IgD-negative memory B cell (primary cell): ENCODE results near the gene MYO18A. TPM values are rescaled to one million over a fixed set of nuclear protein-coding genes. Genes with fewer than 3 reads are reported as not detected.

Source experiments
- H3K27ac Mint-ChIP-seq, 3 donors: one replicate each; pipeline ENCODE4 v1.8.0; 2020 to 2022; ENCODE audit warnings: mild to moderate bottlenecking in 3 of 3, mixed read lengths in 3 of 3, moderate library complexity in 1 of 3
- H3K27me3 Mint-ChIP-seq: one replicate; pipeline ENCODE4 v1.8.0; 2021; ENCODE audit warnings: mixed read lengths
- H3K36me3 Mint-ChIP-seq: one replicate; pipeline ENCODE4 v1.8.0; 2020; ENCODE audit warnings: mild to moderate bottlenecking, mixed read lengths
- H3K4me1 Mint-ChIP-seq, 3 donors: one replicate each; pipeline ENCODE4 v1.8.0; 2020 to 2022; ENCODE audit warnings: mixed read lengths in 3 of 3, mild to moderate bottlenecking in 1 of 3
- H3K4me3 Mint-ChIP-seq, 4 donors: one replicate each; pipeline ENCODE4 v1.8.0; 2020 to 2022; ENCODE audit warnings: mild to moderate bottlenecking in 4 of 4, mixed read lengths in 4 of 4, moderate library complexity in 3 of 4
- H3K9me3 Mint-ChIP-seq, 3 donors: one replicate each; pipeline ENCODE4 v1.8.0; 2020 to 2021; ENCODE audit warnings: mixed read lengths in 3 of 3, mild to moderate bottlenecking in 1 of 3
- polyA plus RNA-seq: library from polyadenylated mRNA; unstranded; fragments of 300-500 nt; fragmentation: Illumina TruSeq; gene quantifications from one replicate; pipeline ENCODE4 v1.2.3, GENCODE V29; 2021

The MYO18A gene
- polyA plus RNA-seq, 1 donor from 2014 or later = 39.6 TPM

DNA sequence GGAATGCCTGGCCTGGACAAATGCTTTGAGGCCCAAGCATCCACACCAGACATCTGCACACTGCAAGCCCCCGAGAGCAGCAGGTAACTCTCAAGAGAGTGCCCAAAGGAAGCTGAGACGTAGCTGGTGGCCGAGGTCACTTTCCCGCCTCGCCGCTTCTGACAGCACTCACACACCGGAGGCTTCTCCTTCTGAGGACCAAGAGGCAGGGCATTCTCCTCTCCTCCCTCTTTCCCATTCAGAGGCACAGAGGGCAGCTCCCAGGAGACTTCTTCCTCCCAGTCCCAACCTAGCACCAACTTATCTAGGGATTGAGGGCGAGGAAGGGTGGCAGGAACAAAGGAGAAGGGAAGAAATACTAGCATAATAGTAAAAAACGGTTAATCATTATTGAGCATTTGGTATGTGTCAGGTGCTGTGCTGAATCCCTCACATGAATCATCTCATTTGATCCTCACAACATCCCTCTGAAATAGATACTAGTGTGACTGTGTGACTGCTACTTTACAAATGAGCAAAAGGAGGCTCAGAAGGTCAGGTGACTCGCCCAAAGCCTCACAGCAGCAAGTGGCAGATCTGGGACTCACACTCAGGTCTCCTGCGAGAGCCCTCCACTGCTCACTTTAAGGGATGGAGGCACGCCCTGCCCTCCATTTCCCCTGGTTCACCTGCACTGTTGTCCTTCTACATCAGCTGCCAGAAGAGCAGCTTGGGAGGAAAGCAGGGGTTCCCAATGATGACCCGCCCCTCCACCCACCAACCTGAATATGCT, 41.8 kb downstream of the MYO18A start:
- Mint-ChIP-seq H3K9me3 (no peaks in the 10 kb centered on the region), H3K27ac (peak overlapping the region; percentile 93 to 97 (median 93)), H3K4me1 (peaks cover 32 to 47% (median 36%) of the 10 kb centered on the region in 3 donors), H3K4me3 (peak overlapping the region; percentile 92 to 98 (median 95)), H3K36me3 (peaks cover 1% of the 10 kb centered on the region), H3K27me3 (no peaks in the 10 kb centered on the region)

DNA sequence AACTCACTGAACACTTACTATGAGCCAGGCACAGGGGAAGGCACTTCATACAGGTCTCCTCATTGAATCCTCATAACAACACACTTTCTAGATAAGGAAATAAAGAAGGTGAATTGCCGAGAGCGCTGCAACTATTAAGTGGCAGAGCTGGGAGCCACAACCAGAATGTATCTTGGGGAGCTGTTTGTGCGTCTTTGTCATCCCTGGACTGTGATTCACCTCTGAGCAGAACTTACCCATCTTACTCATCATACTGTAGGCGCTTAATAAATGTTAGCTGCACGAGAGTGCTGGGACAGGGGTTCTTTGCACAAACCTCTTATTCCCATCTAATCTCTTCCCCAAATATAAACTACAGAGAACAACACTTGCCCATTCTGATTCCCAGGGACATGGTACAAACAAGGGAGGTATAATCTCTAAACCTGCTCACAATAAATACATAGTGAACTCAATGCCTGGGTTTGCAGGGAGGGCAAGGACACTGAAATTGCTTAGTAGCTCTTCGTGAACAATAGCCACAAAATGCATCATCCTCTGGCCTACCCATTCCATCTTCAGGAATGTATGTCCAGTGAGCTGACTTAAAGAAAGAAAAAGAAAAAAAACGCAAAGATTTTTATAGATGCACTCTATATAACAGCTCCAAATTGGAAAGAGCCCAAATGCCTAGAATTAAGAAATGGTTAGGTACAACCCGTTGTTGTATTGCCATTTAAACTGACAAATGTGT, 43.0 kb downstream of the MYO18A start:
- Mint-ChIP-seq H3K27ac (peak overlapping the region; percentile 33 to 59 (median 49)), H3K4me1 (peaks cover 35 to 43% (median 36%) of the 10 kb centered on the region in 3 donors), H3K27me3 (no peaks in the 10 kb centered on the region), H3K4me3 (peak overlapping the region in 3 of 4 donors; percentile 73 to 98 (median 94)), H3K9me3 (no peaks in the 10 kb centered on the region), H3K36me3 (peaks cover 1% of the 10 kb centered on the region)

DNA sequence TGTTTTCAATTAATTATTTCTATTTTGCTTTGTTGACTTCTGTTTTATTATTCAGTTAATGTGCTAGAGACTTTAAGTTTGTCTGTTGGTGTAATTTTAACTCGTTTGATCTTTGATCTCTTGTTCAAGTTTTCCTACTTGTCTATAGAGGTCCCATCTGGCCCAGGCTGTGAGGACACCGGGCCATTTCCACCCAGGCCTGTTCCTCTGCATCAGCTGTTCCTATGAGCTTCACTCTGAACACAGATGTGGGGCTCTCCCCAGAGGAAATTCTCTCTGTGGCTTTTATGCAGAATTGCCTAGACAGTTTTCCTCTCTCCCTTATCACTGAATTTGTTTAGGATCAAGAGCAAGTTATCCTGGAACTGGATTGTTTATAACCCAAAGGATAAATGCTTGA, 44.7 kb downstream of the MYO18A start:
- Mint-ChIP-seq H3K27me3 (no peaks in the 10 kb centered on the region), H3K4me1 (peaks cover 29 to 41% (median 30%) of the 10 kb centered on the region in 3 donors), H3K9me3 (no peaks in the 10 kb centered on the region), H3K4me3 (peak overlapping the region in 1 of 4 donors; percentile 61), H3K27ac (peak overlapping the region in 1 of 3 donors; percentile 66), H3K36me3 (peaks cover 1% of the 10 kb centered on the region)

DNA sequence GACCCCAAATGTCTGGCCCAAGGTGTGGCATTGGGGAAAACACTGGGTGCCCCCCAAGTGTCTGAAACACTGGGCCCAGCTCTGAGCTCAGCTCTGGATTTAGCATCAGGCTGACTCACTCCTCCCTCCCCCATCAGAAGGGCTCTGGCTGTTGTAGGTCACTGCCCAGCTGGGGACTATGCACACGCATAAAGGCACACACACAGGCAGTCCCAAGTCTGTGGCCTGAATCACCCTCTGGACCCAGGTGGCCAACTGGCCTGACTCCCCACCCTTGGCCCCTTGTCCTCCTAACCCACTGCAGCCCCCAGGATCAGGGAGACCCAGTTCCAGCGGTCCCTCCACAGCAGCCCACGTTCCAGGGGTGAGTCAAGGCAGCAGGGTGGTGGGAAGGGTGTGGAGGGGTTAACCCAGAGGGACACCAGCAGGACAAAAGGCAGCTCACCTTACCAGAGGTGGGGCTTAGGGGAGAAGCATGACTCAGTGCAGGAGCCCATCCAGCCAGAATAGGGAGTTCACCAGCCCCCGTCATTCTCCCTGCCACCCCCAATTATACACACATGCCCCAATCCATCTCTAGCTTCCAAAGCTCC, 47.0 kb downstream of the MYO18A start:
- H3K9me3 Mint-ChIP-seq = no peaks in the 10 kb centered on the region
- H3K27ac Mint-ChIP-seq = peak overlapping the region in 1 of 3 donors; percentile 53
- no peaks in the 10 kb centered on the region for H3K36me3 Mint-ChIP-seq
- peaks cover 22 to 32% (median 26%) of the 10 kb centered on the region in 3 donors for H3K4me1 Mint-ChIP-seq
- no peaks in the 10 kb centered on the region for H3K27me3 Mint-ChIP-seq
- H3K4me3 Mint-ChIP-seq = no peak overlapping the region

DNA sequence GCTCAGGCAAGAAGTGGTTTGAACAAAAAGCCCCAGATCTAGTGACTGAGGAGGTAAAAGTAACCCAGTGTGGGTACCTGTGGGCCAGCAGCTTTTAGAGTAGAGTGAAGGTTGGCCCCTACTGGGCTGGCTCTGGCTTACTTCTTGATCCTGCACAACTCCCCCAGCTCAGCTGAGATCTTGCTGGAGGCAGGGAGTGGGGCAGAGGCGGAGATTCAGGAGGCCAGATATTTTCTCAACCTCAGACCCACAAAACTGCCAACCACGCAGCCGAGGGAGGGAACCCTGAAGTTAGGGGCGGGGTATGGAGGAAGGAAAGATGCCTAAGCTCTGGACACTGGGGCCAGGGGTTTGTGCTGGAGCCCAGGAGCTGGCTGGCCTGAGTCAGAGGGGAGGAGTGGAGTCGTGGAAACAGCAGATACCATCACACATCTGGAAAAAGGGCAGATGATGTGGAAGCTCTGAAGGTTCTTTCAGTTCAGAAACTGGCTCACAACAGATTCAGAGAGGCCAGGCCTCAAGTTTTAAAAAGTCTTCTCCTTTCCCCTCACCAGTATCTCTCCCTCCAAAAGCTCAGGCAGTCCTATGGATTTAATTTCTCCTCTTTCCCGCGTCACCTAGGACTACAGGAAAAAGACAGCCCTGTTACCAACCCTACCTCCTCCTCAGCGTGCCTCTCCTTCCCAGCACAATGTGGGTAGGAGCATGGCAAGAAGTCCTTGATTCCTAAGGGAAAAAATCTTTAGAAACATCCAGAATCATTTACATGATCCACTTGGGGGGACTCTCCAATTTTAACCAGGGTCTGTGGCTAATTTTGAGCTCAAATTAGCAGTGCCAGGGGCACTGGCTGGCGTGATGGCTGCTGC, 48.1 kb downstream of the MYO18A start:
- Mint-ChIP-seq H3K4me1 (peaks cover 11 to 20% (median 18%) of the 10 kb centered on the region in 3 donors), H3K36me3 (no peaks in the 10 kb centered on the region), H3K27me3 (no peaks in the 10 kb centered on the region), H3K27ac (no peak overlapping the region), H3K4me3 (peak overlapping the region in 1 of 4 donors; percentile 45), H3K9me3 (no peaks in the 10 kb centered on the region)

DNA sequence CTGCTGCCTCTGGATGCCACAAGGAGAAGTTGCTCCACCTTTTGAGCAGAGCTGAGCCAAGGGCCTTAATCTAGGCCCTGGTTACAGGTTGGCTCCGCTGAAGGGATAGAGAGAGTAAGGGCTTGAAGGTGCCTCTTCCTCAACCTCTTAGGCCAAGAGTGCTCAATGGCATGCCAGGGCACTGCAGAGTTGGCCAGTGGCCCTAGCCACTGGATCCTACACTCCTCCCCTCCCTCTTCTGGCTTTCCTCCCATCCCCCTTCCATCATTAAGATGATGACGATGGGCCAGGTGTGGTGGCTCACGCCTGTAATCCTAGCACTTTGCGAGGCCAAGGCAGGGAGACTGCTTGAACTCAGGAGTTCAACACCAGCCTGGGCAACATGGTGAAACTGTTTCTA, 50.5 kb downstream of the MYO18A start:
- Mint-ChIP-seq H3K4me3 (no peak overlapping the region), H3K36me3 (no peaks in the 10 kb centered on the region), H3K27ac (no peak overlapping the region), H3K27me3 (no peaks in the 10 kb centered on the region), H3K4me1 (peaks cover 6 to 13% (median 11%) of the 10 kb centered on the region in 3 donors), H3K9me3 (no peaks in the 10 kb centered on the region)

DNA sequence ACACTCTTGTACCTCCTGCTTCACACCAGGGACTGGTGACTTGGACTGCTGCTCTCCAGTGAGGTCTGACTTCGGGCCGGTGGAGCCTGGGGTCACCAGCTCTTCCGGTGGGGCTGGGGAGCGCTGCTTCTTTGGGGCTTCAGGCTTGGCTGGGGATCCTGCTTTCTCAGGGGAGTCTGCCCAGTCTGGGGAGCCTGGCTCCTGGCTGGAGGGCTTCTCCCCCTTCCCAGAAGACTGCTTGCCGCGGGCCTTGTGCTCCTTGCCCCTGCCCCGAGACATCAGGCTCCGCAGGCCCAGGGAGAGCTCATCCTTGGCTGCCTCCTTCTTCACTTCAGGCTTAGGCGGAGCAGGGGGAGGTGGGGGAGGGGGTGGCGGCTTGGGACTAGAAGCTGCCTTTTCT, 52.4 kb downstream of the MYO18A start:
- H3K27ac Mint-ChIP-seq = peak overlapping the region in 1 of 3 donors; percentile 71
- H3K36me3 Mint-ChIP-seq = no peaks in the 10 kb centered on the region
- peaks cover 6 to 11% (median 6%) of the 10 kb centered on the region in 3 donors for H3K4me1 Mint-ChIP-seq
- H3K9me3 Mint-ChIP-seq = no peaks in the 10 kb centered on the region
- H3K27me3 Mint-ChIP-seq = no peaks in the 10 kb centered on the region
- no peak overlapping the region for H3K4me3 Mint-ChIP-seq

DNA sequence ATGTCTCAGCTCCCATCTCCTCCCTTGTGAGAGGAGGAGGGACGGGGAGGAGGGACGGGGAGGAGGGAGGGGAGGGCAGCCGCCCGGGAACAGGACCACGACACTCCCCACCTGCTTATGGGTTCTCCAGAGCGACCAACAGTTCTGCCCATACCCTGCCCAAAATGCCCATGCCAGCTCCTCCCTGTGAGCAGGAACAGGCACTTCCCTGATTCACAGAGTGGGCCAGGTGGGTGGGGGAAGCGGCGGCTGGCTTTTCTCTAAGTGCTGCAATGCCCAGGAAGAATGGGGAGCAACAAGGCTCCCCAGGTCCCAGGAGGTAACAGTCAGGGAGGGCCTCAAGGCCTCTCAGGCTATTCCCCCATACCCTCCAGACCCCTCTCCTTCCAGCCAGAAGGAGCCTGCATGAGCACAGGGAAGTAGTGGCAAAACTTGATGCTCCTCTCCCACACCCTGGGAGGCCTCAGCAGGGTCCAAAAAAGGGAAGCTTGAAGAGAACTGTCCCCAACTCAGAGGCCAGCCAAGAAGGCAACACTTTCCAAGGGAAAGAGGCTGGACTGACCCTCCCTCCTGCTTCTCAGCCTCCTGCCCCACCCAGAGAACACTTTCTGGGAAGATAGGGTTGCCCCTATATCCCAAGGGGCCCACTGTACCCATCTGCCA, 53.8 kb downstream of the MYO18A start:
- H3K9me3 Mint-ChIP-seq = no peaks in the 10 kb centered on the region
- peaks cover under 1 to 6% (median 2%) of the 10 kb centered on the region in 3 donors for H3K4me1 Mint-ChIP-seq
- no peaks in the 10 kb centered on the region for H3K27me3 Mint-ChIP-seq
- no peak overlapping the region for H3K27ac Mint-ChIP-seq
- H3K36me3 Mint-ChIP-seq = no peaks in the 10 kb centered on the region
- no peak overlapping the region for H3K4me3 Mint-ChIP-seq

DNA sequence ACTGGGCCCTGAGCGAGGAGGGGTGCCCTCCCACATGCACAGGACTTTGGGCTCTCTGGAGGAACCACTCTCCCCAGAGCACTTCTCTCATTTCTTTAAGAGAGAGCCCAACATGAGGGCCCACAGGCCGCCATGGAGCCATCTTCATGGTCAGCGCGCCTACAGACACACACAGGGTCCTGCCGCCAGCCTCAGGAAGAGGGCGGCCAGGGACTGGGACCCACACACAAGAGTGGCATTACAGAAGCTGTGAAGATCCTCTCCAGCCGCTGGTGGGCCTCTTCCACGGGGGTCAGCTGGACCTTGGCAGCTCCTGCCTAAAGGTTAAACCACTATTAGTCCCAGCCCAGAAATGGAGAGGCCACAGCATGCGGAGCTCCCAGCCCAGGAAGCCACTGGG, 54.5 kb downstream of the MYO18A start:
- no peak overlapping the region for H3K27ac Mint-ChIP-seq
- H3K4me1 Mint-ChIP-seq = peaks cover 0 to 4% (median 2%) of the 10 kb centered on the region in 3 donors
- H3K36me3 Mint-ChIP-seq = no peaks in the 10 kb centered on the region
- H3K27me3 Mint-ChIP-seq = no peaks in the 10 kb centered on the region
- no peaks in the 10 kb centered on the region for H3K9me3 Mint-ChIP-seq
- H3K4me3 Mint-ChIP-seq = no peak overlapping the region

DNA sequence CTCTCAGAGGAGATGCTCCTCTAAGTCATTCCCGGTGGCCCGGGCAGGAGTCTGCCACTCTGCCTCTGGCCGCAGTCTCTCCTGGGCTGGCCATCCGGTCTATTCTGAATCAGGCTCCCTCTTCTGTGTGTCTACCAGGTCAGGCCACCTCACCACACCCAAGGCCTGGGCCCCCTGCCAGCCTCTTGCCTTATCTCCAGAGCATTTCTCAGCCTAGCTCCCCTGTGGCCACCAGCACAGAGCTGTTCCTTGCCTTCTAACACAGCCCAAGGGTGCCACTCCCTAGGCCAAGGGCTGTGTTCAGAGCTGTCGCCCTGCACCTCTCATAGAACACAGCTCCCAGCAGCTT, 55.3 kb downstream of the MYO18A start:
- Mint-ChIP-seq H3K4me3 (no peak overlapping the region), H3K27ac (no peak overlapping the region), H3K36me3 (no peaks in the 10 kb centered on the region), H3K9me3 (no peaks in the 10 kb centered on the region), H3K27me3 (no peaks in the 10 kb centered on the region), H3K4me1 (peaks cover 0 to 4% (median 1%) of the 10 kb centered on the region in 3 donors)

DNA sequence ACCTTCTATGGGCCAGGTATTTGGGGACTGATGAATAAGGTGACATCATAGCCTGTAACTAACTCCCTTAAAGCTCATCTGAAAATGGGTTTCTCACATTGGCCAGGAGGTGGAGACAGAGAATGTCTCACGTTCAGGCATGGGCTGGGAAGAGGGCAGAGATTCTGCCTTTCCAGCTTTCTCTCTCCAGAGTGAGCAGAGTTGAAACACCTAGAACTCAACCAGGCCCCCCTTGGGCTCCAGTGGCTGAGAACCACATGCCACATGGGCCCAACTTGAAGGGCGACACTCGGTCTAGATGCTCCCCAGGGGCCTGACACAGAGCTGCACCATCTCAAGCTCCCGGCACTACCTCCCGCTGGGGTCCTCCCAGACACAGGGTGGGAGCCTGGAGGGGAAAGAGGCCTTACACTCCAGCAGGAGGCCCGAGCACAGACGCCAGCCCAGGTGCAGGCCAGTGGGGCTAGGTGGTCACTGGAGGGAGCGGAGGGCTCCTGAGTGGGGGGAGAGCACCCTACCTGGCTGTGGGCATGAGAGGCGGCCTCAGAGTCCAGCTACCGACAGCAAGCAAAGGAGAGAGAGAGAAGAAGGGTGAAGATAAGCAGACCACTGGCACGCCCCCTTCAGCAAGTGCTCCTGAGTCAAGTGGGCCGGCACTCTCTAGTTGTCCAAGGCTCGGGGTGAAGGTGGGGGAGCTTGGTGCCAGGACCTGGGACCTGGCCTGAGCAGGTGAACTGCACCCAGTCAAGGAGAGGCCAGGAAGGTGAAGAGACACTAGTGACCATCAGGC, 55.9 kb downstream of the MYO18A start:
- H3K4me1 Mint-ChIP-seq = peaks cover 0 to 4% (median 0%) of the 10 kb centered on the region in 3 donors
- H3K27me3 Mint-ChIP-seq = no peaks in the 10 kb centered on the region
- H3K9me3 Mint-ChIP-seq = no peaks in the 10 kb centered on the region
- H3K36me3 Mint-ChIP-seq = no peaks in the 10 kb centered on the region
- peak overlapping the region in 1 of 3 donors; percentile 39 for H3K27ac Mint-ChIP-seq
- H3K4me3 Mint-ChIP-seq = no peak overlapping the region

DNA sequence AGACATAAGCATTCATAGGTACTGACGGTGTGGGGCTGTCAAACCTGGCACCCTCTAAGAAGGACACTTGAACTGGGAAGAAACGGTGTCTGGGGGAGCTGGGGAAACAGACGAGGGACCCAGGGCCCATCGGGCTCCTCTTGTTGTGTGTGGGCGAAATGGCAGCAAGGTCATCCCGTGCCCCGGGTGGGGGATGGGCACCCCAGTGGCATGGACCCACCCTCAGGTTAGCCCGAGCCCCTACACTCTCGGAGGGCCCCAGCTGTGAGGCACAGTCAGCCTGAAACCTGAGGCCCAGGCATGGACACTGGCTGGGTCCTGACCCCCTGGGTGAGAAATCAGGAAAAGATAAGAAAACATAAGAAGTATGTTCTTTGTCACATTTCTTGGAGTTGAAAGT, 57.1 kb downstream of the MYO18A start:
- Mint-ChIP-seq H3K4me3 (no peak overlapping the region), H3K36me3 (no peaks in the 10 kb centered on the region), H3K27me3 (no peaks in the 10 kb centered on the region), H3K4me1 (peaks cover 0 to 4% (median 0%) of the 10 kb centered on the region in 3 donors), H3K9me3 (no peaks in the 10 kb centered on the region), H3K27ac (no peak overlapping the region)

DNA sequence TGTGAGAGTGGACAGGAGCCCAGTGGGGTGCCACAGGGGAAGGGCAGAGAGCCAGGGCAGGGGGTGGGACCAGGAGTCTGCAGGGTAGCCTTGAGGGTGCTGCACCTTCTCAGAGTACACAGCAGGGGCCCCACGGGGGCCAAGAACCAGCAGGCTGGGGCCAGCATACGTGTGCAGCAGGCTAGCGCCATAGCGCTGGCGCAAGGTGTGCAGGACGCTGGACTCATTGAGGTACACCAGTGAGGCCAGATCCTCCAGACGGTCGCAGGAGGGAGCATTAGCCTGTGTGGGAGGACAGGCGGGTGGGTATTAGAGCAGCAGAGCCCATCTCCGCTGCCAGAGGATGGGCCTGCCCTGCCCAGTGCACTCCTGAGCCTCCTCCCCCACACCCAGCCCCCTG, 58.8 kb downstream of the MYO18A start:
- Mint-ChIP-seq H3K4me1 (peaks cover 0 to 7% (median 1%) of the 10 kb centered on the region in 3 donors), H3K4me3 (no peak overlapping the region), H3K27ac (no peak overlapping the region)

More for the DNA sequence above, 58.8 kb downstream of the MYO18A start:
- Mint-ChIP-seq H3K9me3 (no peaks in the 10 kb centered on the region), H3K27me3 (no peaks in the 10 kb centered on the region), H3K36me3 (no peaks in the 10 kb centered on the region)
